ENCODE results near the gene RIT2.
"Not testable (repeated sequence)": the region's sequence is repeated elsewhere in the genome, so short reads cannot be mapped to it uniquely, and the experiment has no call there.

RIT2 gene

DNA sequence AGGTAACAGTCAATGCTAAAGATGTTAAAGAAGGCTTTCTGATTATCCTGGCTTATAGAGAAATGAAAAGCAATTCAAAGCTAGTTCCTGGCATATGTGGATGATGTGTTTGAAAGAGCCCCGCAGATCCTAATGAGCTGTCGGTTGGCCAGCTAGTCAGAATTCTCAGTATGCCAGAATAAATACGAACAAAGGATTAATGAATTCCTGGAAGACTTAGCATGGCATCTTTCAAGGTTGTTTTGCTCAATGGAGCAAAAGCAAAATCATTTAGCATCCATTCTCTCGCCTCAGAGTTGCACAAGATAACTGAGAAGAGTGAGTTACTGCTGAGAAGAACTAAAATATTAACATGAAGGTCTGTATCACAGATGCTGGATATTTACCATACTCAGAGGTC lies 307.6 kb downstream of the RIT2 start:
- WGBS, 2 experiments (ENCODE audit: insufficient coverage in 2 of 2) = 88% methylated on average over 3 to 4 of the region's 4 CpGs
- no peaks in the 10 kb centered on the region for H3K36me3 ChIP-seq (ENCODE audit: control insufficient read depth, insufficient read depth, low read length)
- no peaks in the 10 kb centered on the region for H3K9me3 ChIP-seq (ENCODE audit: control insufficient read depth, low read length)
- no peaks in the 10 kb centered on the region for H3K4me1 ChIP-seq (ENCODE audit: control insufficient read depth, insufficient read depth, low read length, poor library complexity, severe bottlenecking)
- H3K4me3 ChIP-seq (ENCODE audit: extremely low read depth, insufficient read depth, low read length, poor library complexity, severe bottlenecking) = no peak overlapping the region
- H3K27ac ChIP-seq (ENCODE audit: low read depth, low read length, severe bottlenecking) = no peak overlapping the region

DNA sequence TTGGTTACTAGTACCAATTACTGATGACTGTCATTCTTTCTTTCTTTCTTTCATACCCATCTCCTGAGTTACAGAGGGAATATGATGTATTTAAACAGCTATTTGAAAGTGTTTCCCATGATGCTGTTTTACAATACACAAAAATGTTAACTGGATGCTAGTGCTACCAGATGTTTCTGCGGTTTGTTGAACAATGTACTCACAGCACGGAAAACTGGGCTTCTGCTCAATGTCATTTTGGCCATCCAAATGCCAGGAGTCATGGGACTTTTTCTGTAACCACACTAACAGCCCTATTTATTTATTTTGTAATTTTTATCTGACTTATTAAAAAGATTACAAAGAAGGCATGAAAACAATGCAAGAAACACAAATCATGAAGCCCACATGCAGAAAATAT lies 313.8 kb downstream of the RIT2 start:
- 86% methylated on average over 2 of the region's 2 CpGs; no CpG with 5 or more reads in 1 of the 2 experiments for WGBS, 2 experiments (ENCODE audit: insufficient coverage in 2 of 2)
- H3K36me3 ChIP-seq (ENCODE audit: control insufficient read depth, insufficient read depth, low read length) = no peaks in the 10 kb centered on the region

DNA sequence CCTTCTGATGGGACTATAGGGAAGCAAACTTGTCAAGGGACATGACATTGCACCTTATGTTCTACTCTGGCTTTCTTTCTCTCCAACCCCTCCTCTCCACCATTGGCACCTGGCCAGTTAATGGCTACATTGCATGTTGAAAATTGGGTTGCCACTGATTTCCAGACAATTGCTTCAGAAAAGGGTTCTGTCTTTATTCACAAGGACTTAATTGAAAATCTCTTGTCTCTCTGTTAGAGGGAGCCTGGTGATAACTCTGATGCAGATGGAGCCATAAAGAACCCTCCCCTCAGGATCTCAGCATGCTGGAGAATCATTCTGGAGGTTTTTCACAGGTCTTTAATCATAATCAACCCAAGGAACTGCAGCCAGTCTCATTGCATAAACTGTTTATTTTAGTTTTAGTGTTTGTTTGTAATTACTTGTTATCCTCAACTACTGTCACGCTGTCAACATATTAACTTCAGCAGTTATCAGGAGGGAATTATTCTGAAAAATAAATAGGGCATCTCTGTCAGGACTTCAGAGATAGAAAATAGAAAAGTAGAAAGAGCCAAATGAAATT lies 316.8 kb downstream of the RIT2 start:
- no peak overlapping the region for H3K27ac ChIP-seq (ENCODE audit: low read depth, low read length, severe bottlenecking)
- no peaks in the 10 kb centered on the region for H3K4me1 ChIP-seq (ENCODE audit: control insufficient read depth, insufficient read depth, low read length, poor library complexity, severe bottlenecking)
- no CpG with 5 or more reads among the region's 1 CpG for WGBS, 2 experiments (ENCODE audit: insufficient coverage in 2 of 2)
- no peaks in the 10 kb centered on the region for H3K9me3 ChIP-seq (ENCODE audit: control insufficient read depth, low read length)
- H3K4me3 ChIP-seq (ENCODE audit: extremely low read depth, insufficient read depth, low read length, poor library complexity, severe bottlenecking) = no peak overlapping the region
- H3K36me3 ChIP-seq (ENCODE audit: control insufficient read depth, insufficient read depth, low read length) = no peaks in the 10 kb centered on the region

More for the DNA sequence above, 313.8 kb downstream of the RIT2 start:
- Histone ChIP-seq H3K4me1 (ENCODE audit: control insufficient read depth, insufficient read depth, low read length, poor library complexity, severe bottlenecking) (no peaks in the 10 kb centered on the region), H3K4me3 (ENCODE audit: extremely low read depth, insufficient read depth, low read length, poor library complexity, severe bottlenecking) (no peak overlapping the region), H3K27ac (ENCODE audit: low read depth, low read length, severe bottlenecking) (no peak overlapping the region), H3K9me3 (ENCODE audit: control insufficient read depth, low read length) (no peaks in the 10 kb centered on the region)

DNA sequence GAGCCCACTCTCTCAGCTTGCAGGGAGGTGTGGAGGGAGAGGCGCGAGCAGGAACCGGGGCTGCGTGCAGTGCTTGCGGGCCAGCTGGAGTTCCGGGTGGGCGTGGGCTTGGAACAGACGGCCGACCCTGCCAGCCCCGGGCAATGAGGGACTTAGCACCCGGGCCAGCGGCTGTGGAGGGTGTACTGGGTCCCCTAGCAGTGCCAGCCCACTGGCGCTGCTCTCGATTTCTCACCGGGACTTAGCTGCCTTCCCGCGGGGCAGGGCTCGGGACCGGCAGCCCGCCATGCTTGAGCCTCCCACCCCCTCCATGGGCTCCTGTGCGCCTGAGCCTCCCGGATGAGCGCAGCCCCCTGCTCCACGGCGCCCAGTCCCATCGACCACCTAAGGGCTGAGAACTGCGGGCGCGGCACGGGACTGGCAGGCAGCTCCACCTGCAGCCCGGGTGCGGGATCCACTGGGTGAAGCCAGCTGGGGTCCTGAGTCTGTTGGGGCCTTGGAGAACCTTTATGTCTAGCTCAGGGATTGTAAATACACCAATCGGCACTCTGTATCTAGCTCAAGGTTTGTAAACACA lies 320.2 kb downstream of the RIT2 start:
- not testable (repeated sequence) for H3K4me3 ChIP-seq (ENCODE audit: extremely low read depth, insufficient read depth, low read length, poor library complexity, severe bottlenecking); H3K36me3 ChIP-seq (ENCODE audit: control insufficient read depth, insufficient read depth, low read length); H3K9me3 ChIP-seq (ENCODE audit: control insufficient read depth, low read length); H3K4me1 ChIP-seq (ENCODE audit: control insufficient read depth, insufficient read depth, low read length, poor library complexity, severe bottlenecking); H3K27ac ChIP-seq (ENCODE audit: low read depth, low read length, severe bottlenecking)
- 95 to 98% methylated on average over 10 to 29 of the region's 33 CpGs for WGBS, 2 experiments (ENCODE audit: insufficient coverage in 2 of 2)

DNA sequence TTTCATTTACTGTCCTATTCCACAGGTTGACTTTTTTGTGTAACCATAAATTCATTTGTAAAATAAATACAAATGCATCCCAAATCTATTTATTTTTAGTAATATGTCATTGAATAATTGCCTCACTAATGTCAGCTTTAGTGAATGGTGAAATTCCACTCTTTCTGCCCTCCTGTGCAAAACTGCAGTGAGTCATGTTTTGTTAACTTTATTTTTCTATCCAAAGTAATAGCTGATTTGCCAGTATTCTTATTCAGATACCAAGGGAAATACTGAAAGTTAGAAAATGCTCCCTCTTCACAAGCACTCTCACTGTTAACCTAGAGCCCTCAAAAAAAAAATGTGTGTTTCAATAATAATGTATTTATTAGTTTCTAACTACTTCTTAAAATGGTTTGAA lies 322.8 kb downstream of the RIT2 start:
- H3K4me3 ChIP-seq (ENCODE audit: extremely low read depth, insufficient read depth, low read length, poor library complexity, severe bottlenecking) = no peak overlapping the region
- no peak overlapping the region for H3K27ac ChIP-seq (ENCODE audit: low read depth, low read length, severe bottlenecking)
- no peaks in the 10 kb centered on the region for H3K4me1 ChIP-seq (ENCODE audit: control insufficient read depth, insufficient read depth, low read length, poor library complexity, severe bottlenecking)
- H3K36me3 ChIP-seq (ENCODE audit: control insufficient read depth, insufficient read depth, low read length) = no peaks in the 10 kb centered on the region
- no peaks in the 10 kb centered on the region for H3K9me3 ChIP-seq (ENCODE audit: control insufficient read depth, low read length)

DNA sequence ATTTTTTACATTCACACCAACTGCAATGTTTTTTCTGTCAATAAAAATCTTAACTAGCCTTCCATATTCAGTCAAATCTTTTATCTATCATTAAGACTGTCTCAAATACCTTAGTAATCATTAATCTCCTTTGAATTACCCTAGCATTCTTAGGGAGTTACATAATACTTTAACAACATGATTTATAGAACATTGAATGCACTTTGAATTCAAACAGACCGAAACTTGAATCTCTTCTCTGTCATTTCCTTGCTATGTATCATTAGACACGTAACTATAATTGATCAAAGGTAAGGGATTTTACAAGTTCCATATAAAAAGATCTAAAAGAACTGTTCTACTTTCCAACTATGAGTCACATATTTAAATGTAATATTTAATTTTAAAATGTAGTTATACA lies 330.9 kb downstream of the RIT2 start:
- WGBS, 2 experiments (ENCODE audit: insufficient coverage in 2 of 2) = no CpG with 5 or more reads among the region's 2 CpGs

DNA sequence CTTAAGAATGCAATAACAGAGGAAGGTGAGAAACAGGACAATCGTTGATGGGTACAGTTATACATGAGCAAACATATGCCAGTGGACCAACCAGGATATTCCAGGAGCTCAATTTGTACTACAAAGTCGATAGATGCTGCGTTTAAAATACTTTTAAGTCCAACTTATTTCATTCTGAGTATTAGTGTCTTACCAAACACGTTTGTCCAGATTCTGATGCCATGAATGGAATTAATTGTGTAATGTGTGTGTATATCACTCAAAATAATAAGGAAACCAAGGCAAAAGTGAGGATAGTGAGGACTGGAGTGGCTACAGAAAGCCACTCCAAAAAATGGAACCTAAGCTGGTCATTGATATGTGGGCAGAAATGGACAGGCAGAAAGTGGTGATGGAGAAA lies 332.6 kb downstream of the RIT2 start:
- 91 to 92% methylated on average over 1 of the region's 4 CpGs for WGBS, 2 experiments (ENCODE audit: insufficient coverage in 2 of 2)
- H3K27ac ChIP-seq (ENCODE audit: low read depth, low read length, severe bottlenecking) = no peak overlapping the region

More for the DNA sequence above, 330.9 kb downstream of the RIT2 start:
- H3K4me3 ChIP-seq (ENCODE audit: extremely low read depth, insufficient read depth, low read length, poor library complexity, severe bottlenecking) = no peak overlapping the region
- H3K4me1 ChIP-seq (ENCODE audit: control insufficient read depth, insufficient read depth, low read length, poor library complexity, severe bottlenecking) = no peaks in the 10 kb centered on the region
- H3K27ac ChIP-seq (ENCODE audit: low read depth, low read length, severe bottlenecking) = no peak overlapping the region
- H3K36me3 ChIP-seq (ENCODE audit: control insufficient read depth, insufficient read depth, low read length) = no peaks in the 10 kb centered on the region
- H3K9me3 ChIP-seq (ENCODE audit: control insufficient read depth, low read length) = no peaks in the 10 kb centered on the region

DNA sequence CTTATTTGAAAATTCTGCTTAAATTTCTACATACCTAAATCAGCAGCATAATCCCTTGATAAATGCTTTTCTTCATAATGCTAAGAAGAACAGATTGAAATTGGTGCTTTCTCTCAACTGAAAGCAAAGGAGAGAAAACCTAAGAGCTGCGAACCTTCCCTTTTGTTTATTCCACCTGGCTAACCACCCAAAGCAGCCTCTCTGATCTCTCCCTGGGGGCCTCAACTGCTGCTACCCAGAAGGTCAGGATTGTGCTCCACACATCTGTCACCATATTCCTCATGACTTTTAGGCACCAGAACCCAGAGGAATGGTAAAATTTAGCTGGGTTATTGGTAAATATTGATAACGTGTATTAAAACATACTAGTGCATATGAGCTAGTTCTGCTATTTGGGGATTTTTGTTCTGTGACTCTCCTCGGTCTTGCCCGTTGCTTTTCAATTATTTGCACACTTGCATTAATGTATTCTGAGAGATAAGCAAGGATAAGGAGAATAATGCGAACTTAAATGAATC lies 334.1 kb downstream of the RIT2 start:
- Histone ChIP-seq H3K9me3 (ENCODE audit: control insufficient read depth, low read length) (no peaks in the 10 kb centered on the region), H3K36me3 (ENCODE audit: control insufficient read depth, insufficient read depth, low read length) (no peaks in the 10 kb centered on the region), H3K27ac (ENCODE audit: low read depth, low read length, severe bottlenecking) (no peak overlapping the region), H3K4me1 (ENCODE audit: control insufficient read depth, insufficient read depth, low read length, poor library complexity, severe bottlenecking) (no peaks in the 10 kb centered on the region), H3K4me3 (ENCODE audit: extremely low read depth, insufficient read depth, low read length, poor library complexity, severe bottlenecking) (no peak overlapping the region)
- WGBS, 2 experiments (ENCODE audit: insufficient coverage in 2 of 2) = 84 to 91% methylated on average over 4 of the region's 5 CpGs

More for the DNA sequence above, 332.6 kb downstream of the RIT2 start:
- Histone ChIP-seq H3K4me3 (ENCODE audit: extremely low read depth, insufficient read depth, low read length, poor library complexity, severe bottlenecking) (no peak overlapping the region), H3K36me3 (ENCODE audit: control insufficient read depth, insufficient read depth, low read length) (no peaks in the 10 kb centered on the region), H3K4me1 (ENCODE audit: control insufficient read depth, insufficient read depth, low read length, poor library complexity, severe bottlenecking) (no peaks in the 10 kb centered on the region), H3K9me3 (ENCODE audit: control insufficient read depth, low read length) (no peaks in the 10 kb centered on the region)

DNA sequence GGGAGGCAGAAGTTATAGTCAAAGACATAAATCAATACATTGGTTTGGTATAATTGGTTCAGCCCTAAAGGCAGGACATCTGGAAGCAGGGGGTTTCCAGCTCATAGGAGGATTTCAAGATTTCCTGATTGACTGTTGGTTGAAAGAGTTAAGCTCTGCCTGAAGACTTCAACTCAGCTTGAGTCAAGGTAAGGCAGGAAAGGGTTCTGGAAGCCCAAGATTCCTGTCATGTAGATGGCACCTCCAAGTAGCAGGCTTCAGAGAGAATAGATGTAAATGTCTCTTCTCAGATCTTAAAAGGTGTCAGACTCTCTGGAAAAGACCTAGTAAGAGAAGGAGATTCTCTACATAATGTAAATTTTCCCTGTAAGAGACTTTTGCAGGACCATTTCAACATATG lies 335.3 kb downstream of the RIT2 start:
- Histone ChIP-seq H3K27ac (ENCODE audit: low read depth, low read length, severe bottlenecking) (no peak overlapping the region), H3K4me3 (ENCODE audit: extremely low read depth, insufficient read depth, low read length, poor library complexity, severe bottlenecking) (no peak overlapping the region), H3K9me3 (ENCODE audit: control insufficient read depth, low read length) (no peaks in the 10 kb centered on the region), H3K4me1 (ENCODE audit: control insufficient read depth, insufficient read depth, low read length, poor library complexity, severe bottlenecking) (no peaks in the 10 kb centered on the region), H3K36me3 (ENCODE audit: control insufficient read depth, insufficient read depth, low read length) (no peaks in the 10 kb centered on the region)

DNA sequence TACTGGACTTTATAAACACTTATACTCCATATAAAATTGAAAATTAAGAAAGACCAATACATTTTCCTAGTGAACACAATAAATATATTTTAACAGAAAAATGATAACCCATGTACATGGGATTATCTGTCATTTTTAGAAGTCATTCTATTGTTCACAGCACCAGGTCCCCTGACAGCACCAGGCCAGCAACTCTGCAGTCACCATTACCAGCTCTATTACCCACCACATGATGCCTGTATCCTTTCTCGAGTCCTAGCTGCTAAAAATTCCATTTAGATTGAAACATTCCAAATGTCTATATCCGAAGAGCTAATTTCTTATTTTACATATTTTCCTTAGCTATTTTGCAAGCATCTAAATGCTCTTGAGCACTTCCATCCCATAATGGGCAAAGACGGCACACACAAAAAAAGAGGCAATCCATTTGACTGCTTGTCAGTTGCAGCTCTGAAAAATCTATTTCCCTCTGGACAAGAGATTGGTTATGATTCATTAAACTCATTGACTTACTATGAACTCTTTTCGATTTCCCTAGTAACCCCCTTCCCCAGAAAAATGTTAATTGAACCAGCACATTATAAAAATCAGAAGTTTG lies 336.9 kb downstream of the RIT2 start:
- WGBS, 2 experiments (ENCODE audit: insufficient coverage in 2 of 2) = 50 to 58% methylated on average over 2 to 3 of the region's 4 CpGs
- Histone ChIP-seq H3K27ac (ENCODE audit: low read depth, low read length, severe bottlenecking) (no peak overlapping the region), H3K9me3 (ENCODE audit: control insufficient read depth, low read length) (no peaks in the 10 kb centered on the region), H3K4me1 (ENCODE audit: control insufficient read depth, insufficient read depth, low read length, poor library complexity, severe bottlenecking) (no peaks in the 10 kb centered on the region), H3K36me3 (ENCODE audit: control insufficient read depth, insufficient read depth, low read length) (no peaks in the 10 kb centered on the region), H3K4me3 (ENCODE audit: extremely low read depth, insufficient read depth, low read length, poor library complexity, severe bottlenecking) (no peak overlapping the region)

DNA sequence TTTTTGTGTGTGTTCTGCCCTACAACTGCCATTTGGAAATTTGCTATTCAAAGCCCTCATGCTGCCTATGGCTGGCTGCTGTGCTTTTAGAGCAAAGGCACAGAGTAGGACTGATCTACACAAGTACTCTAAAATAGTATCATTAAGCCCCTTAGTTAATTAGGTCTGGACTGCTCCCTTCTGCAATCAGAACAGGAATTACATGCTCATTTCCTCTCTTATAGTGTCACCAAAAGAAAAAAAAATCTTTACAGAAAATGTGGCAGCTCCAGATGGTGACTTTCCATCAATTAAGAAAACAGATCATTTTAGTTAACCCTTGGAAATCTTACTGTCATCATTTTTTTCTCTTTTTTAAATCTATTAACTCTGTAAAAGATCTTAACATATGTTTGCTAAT lies 337.5 kb downstream of the RIT2 start:
- Histone ChIP-seq H3K27ac (ENCODE audit: low read depth, low read length, severe bottlenecking) (no peak overlapping the region), H3K4me1 (ENCODE audit: control insufficient read depth, insufficient read depth, low read length, poor library complexity, severe bottlenecking) (no peaks in the 10 kb centered on the region), H3K36me3 (ENCODE audit: control insufficient read depth, insufficient read depth, low read length) (no peaks in the 10 kb centered on the region), H3K9me3 (ENCODE audit: control insufficient read depth, low read length) (no peaks in the 10 kb centered on the region), H3K4me3 (ENCODE audit: extremely low read depth, insufficient read depth, low read length, poor library complexity, severe bottlenecking) (no peak overlapping the region)

Data from mesodermal cell (in vitro differentiated cells).